ENCODE data around the gene ZDHHC5. TPM values are rescaled to one million over a fixed set of nuclear protein-coding genes. Genes with fewer than 3 reads are reported as not detected.

ZDHHC5 gene
- total and polyA plus RNA-seq, 2 of the 13 experiments (the other 11 are each of a cell fraction or from before 2014, with no cell fraction given): 26.6 to 34.0 TPM

GRCh38 chr11:57741132-57742086 lies 73.5 kb downstream of the ZDHHC5 start, which contains the start of gene SELENOH (continued):
- TF ChIP-seq ZBTB20 (CRISPR knock-in tag; IDR thresholded peaks at IDR 0.05; ENCODE audit: borderline replicate concordance, low read depth) (no peak), ZFP41 (CRISPR knock-in tag; IDR thresholded peaks at IDR 0.05; ENCODE audit: borderline replicate concordance) (no peak), ZNF280D (CRISPR knock-in tag; IDR thresholded peaks at IDR 0.05) (no peak), ZNF891 (CRISPR knock-in tag; IDR thresholded peaks at IDR 0.05) (peak; percentile 71), ZNF20 (CRISPR knock-in tag; IDR thresholded peaks at IDR 0.05) (no peak), ZNF652 (CRISPR knock-in tag; IDR thresholded peaks at IDR 0.05; ENCODE audit: borderline replicate concordance, low read depth) (no peak), CAMTA2 (CRISPR knock-in tag; IDR thresholded peaks at IDR 0.05; ENCODE audit: borderline replicate concordance) (no peak), FOXA1 (IDR thresholded peaks at IDR 0.05) (no peak), FOXA1 (CRISPR knock-in tag; IDR thresholded peaks at IDR 0.05) (no peak), TAF1 (CRISPR knock-in tag; IDR thresholded peaks at IDR 0.05) (peak; percentile 74; the same call in 1 of the 2 replicates), ZNF552 (CRISPR knock-in tag; IDR thresholded peaks at IDR 0.05; ENCODE audit: borderline replicate concordance) (no peak), ZNF569 (CRISPR knock-in tag; IDR thresholded peaks at IDR 0.05; ENCODE audit: borderline replicate concordance) (no peak), SMAD3 (CRISPR knock-in tag; IDR thresholded peaks at IDR 0.05) (0 out of 2 replicates have a peak, but pooled peaks have one; percentile 63), ZNF563 (CRISPR knock-in tag; IDR thresholded peaks at IDR 0.05) (0 out of 2 replicates have a peak, but pooled peaks have one; percentile 68), RAD21 (CRISPR knock-in tag; IDR thresholded peaks at IDR 0.05) (peak; percentile 53), SRSF1 (optimal IDR thresholded peaks at IDR 0.05; ENCODE audit: low read depth, low read length) (no peak), JUND (CRISPR knock-in tag; IDR thresholded peaks at IDR 0.05) (no peak), ZNF343 (CRISPR knock-in tag; IDR thresholded peaks at IDR 0.05) (no peak), ZNF367 (CRISPR knock-in tag; IDR thresholded peaks at IDR 0.05; ENCODE audit: borderline replicate concordance) (no peak)
- TF ChIP-seq, protein P1, sequence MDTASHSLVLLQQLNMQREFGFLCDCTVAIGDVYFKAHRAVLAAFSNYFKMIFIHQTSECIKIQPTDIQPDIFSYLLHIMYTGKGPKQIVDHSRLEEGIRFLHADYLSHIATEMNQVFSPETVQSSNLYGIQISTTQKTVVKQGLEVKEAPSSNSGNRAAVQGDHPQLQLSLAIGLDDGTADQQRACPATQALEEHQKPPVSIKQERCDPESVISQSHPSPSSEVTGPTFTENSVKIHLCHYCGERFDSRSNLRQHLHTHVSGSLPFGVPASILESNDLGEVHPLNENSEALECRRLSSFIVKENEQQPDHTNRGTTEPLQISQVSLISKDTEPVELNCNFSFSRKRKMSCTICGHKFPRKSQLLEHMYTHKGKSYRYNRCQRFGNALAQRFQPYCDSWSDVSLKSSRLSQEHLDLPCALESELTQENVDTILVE (CRISPR knock-in tag; IDR thresholded peaks at IDR 0.05): no peak; the same call in 1 of the 2 replicates
- TF ChIP-seq, protein P2, sequence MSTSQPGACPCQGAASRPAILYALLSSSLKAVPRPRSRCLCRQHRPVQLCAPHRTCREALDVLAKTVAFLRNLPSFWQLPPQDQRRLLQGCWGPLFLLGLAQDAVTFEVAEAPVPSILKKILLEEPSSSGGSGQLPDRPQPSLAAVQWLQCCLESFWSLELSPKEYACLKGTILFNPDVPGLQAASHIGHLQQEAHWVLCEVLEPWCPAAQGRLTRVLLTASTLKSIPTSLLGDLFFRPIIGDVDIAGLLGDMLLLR (CRISPR knock-in tag; IDR thresholded peaks at IDR 0.05): no peak; the same call in 1 of the 2 replicates
- TF ChIP-seq, protein P3, sequence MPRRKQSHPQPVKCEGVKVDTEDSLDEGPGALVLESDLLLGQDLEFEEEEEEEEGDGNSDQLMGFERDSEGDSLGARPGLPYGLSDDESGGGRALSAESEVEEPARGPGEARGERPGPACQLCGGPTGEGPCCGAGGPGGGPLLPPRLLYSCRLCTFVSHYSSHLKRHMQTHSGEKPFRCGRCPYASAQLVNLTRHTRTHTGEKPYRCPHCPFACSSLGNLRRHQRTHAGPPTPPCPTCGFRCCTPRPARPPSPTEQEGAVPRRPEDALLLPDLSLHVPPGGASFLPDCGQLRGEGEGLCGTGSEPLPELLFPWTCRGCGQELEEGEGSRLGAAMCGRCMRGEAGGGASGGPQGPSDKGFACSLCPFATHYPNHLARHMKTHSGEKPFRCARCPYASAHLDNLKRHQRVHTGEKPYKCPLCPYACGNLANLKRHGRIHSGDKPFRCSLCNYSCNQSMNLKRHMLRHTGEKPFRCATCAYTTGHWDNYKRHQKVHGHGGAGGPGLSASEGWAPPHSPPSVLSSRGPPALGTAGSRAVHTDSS (CRISPR knock-in tag; conservative IDR thresholded peaks at IDR 0.05): no peak
